Stimulated activated CD8-positive, alpha-beta memory T cell treated with anti-CD3 and anti-CD28 coated beads, Interleukin-15, amount 100 ng/mL, for 48 hours (primary cell): Measurements from ENCODE around the gene CST5.
"Not testable (repeated sequence)": the region's sequence is repeated elsewhere in the genome, so short reads cannot be mapped to it uniquely, and the experiment has no call there.

ENCODE experiments used
- DNase-seq, 2 donors: peaks; one replicate each; pipeline ENCODE4 v3.0.0-alpha.2; 2020; ENCODE audit warnings: low read depth in 2 of 2

Gene CST5

DNA sequence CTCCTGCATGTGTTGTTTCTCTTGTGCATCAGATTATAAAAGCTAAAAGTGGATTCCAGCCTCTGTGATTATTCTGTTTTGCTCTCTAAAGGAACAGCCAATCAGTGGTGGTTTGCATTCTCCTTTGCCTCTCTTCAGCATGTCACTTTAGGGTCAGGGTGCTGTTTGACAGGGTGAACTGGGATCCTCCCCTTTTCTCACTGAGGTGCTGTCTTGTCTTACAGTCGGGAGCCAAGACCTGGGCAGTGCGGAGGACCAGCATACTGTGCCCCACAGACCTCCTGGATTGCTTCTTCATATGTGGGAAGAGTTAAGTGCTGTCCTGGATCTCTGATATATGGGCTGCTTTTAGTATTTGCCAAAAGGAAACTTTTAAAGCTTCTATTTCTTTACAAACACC, 37.9 kb downstream of the CST5 start:
- DNase-seq = no peak

DNA sequence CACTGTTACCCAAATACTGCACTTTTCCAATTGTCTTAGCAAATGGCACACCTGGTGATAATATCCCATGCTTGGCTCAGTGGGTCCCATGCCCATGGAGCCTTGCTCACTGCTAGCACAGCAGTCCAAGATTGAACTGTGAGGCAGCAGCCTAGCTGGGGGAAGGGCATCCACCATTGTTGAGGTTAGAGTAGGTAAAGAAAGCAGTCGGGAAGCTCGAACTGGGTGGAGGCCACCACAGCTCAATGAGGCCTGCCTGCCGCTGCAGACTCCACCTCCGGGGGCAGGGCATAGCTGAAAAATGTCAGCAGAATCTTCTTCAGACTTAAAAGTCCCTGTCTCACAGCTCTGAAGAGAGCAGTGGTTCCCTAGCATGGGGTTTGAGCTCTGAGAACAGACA, 43.8 kb downstream of the CST5 start:
- no peak for DNase-seq

DNA sequence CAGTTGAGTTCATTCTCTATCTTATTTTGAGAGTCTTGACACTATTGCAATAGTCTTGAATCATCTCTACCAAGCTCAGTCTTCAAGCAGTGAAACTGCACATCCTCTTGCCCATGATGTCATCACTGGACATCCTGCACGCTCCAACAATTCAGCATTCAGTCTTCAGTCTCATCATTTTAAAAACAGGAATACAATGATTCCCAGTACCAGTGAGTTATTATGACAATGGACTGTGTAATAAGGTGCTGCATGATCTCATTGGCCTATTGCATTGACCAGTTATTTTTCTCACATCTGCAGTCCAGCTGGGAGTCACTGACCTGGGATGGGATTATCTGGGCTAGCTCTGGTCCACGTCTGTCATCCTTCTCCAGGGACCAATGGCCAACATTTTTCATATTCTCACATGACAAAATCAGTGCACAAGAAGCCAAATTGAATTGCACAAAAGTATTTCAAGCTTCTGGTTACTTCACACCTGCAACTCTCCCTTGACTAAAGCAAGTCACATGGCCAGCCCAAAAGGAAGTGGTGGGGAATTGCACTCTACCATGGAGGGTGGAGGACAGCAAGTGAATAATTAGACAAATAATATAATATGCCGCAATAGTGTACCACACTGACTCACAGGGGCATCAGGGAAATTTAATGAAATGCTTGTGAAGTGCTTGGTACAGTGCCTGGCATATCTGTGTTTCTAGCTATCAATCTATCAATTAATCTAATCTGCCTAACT, 46.6 kb downstream of the CST5 start:
- no peak for DNase-seq

DNA sequence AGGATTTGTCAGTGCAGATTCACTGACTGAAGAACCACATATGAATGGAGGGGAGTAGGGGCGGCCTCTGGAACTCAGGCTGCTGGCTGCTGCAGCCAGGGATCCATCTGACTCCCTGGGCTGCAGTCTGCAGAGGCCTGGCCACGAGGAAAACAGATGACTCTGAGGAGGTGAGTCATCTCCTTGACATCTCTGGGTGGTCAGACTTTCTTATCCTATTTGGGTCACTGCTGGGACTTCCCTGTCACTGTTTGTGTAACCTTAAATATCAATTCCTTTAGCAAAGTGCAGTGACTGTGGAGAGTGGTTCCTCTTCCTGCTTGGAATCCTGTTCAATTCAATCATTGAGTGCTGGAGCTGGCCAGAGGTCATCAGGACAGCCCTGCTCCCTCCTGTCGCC, 47.6 kb downstream of the CST5 start:
- DNase-seq = not testable (repeated sequence)

DNA sequence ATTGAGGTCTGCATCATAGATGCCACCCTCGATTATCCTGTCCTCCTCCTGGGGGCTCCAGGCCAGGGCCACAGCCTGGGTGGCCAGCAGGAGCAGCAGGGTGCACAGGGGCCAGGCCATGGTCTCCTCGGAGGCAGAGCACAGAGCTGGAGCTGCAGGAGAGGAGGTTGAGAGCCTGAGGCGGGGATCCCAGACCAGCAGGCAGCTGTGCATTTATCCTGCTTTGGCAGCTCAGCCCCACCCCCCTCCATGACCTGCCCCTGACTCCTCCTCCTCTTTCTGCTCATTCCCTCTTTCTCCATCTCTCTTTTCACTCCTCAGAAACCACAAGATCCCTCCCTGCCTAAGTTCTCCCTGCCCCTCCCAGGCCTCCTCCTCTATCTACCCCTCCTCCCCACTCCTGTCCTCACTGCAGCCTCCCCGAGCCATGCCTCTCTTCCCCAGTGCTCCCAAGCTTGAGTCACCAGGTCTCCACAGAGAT, 53.0 kb downstream of the CST5 start, which contains the start of gene CST2:
CST2 (minus strand) TSS at position 189 of the 481 bp plus-strand sequence; CDS start at position 120, 69 bp downstream.
- DNase-seq = no peak
